ENCODE data around the gene ABLIM1. TPM values are rescaled to one million over a fixed set of nuclear protein-coding genes. Genes with fewer than 3 reads are reported as not detected.

ABLIM1 gene
- total RNA-seq, 2 experiments from 2014 or later, result 14.8 to 54.9 TPM

DNA sequence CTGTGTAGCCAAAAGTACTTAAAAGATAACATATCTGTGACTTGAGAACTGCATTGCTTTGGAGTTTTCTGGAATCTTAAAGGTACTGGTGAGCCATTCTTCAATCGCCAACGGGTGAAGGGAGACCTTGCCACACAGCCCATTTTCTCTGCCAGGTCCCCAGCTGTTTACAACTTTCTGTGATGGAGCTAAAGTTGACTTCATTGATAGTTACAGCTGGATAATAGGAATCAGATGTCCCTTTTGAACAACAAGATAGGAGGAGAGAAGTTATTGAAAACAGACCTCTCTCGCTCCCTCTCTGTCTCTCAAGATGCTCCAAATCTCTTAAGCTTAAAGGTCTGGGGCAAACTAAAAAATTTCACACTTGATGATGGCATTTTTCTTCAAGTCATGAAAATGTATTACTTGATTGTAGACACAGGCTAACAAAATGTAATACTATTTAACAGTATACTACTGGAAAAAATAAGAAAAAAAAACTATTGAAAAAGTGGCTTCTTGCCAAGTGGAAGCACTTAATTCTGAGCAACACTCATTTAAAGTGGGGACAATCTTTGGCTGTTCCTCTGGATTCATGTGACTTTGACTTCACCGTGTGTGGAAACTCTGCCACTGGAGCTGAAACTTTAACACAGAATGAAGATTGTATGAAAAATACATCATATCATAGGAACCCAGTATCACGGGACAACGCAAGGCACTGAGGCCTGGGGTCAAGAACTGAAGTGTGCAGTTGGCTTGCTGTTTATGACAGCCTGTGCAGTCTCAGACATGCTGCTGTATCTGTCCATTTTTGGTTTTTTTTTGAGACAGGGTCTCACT, 175.4 kb downstream of the ABLIM1 start:
- Mint-ChIP-seq H3K27me3 (no peaks in the 10 kb centered on the region), H3K36me3 (peaks cover 37% of the 10 kb centered on the region), H3K4me1 (peaks cover 8% of the 10 kb centered on the region), H3K27ac (no peak overlapping the region), H3K4me3 (no peak overlapping the region), H3K9me3 (ENCODE audit: low read depth) (no peaks in the 10 kb centered on the region)
- no peak for DNase-seq
- CTCF ChIA-PET, result interaction anchor here (1.6 to 2.1 kb wide), 3 partner anchors 11 to 178 kb away, joined by 3 to 8 read pairs (median 5); no protein-coding TSS in a partner anchor
- no peak for ATAC-seq

DNA sequence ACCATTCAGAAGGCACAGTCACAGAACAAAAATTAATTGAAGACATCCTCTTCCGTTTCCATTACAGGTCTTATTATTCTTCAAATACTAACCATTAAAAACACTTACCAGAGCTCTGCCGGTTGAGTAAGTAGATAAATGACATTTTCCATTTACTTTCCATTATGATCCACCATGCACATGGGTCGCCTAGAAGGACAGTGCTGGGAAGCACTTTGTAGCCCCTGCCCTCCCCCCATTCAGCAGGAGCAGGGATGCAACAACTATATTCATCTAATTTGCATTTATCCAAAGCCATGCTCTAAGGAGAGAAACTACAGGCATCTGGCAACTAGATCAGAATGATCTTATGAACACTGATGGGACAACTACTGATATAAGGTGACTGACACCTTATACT, 177.0 kb downstream of the ABLIM1 start:
- no peak overlapping the region for H3K27ac Mint-ChIP-seq
- H3K36me3 Mint-ChIP-seq, result peaks cover 25% of the 10 kb centered on the region
- H3K9me3 Mint-ChIP-seq (ENCODE audit: low read depth), result no peaks in the 10 kb centered on the region
- no peak overlapping the region for H3K4me3 Mint-ChIP-seq
- H3K27me3 Mint-ChIP-seq, result no peaks in the 10 kb centered on the region
- CTCF ChIA-PET, result interaction anchor here (1.6 to 2.1 kb wide), 2 partner anchors 10 to 43 kb away, joined by 3 to 8 read pairs; no protein-coding TSS in a partner anchor
- DNase-seq (no peak), ATAC-seq (no peak)
- peaks cover 2% of the 10 kb centered on the region for H3K4me1 Mint-ChIP-seq

DNA sequence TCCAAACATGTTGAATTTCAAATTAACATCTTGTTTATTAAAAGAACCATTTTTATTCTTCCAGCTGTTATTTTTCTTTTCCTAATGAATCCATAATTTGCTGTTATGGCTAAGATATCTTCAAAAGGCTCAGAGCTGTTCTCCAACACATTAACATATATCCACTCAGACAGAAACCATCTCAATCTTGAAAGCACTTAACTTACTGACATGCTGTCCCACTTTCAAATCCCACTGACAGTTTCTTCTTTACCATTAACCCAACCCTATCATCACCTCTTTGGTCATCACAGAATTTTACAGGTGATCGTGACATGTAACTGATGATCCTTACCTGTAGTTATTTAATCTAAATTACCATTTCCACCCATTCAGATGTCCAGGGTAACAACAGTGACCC, 178.2 kb downstream of the ABLIM1 start:
- Mint-ChIP-seq H3K9me3 (ENCODE audit: low read depth) (no peaks in the 10 kb centered on the region), H3K4me3 (no peak overlapping the region), H3K4me1 (peaks cover 2% of the 10 kb centered on the region), H3K27ac (no peak overlapping the region), H3K36me3 (peaks cover 13% of the 10 kb centered on the region), H3K27me3 (no peaks in the 10 kb centered on the region)
- CTCF ChIA-PET, result interaction anchor here (1.2 kb wide), 1 partner anchor 8 kb away, joined by 4 read pairs; no protein-coding TSS in a partner anchor
- DNase-seq (no peak), ATAC-seq (no peak)

DNA sequence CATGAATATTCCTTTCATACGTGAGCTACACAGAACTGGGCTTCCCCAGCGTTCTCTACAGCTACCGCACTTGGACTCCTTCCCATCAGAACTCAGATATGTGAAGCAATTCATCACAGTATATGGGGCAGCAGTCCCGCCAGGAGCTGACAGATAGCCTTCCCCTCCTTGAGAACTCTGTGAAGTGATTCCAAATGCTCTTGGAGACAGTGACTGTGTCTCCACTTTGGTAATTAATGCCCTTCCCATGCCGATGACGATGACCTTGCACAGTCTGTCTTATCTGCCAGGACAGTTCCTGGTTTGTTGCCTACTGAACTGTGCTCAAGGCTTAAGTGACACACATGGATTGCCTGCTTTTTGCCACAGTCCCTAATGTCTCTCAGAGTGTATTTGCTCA, 178.8 kb downstream of the ABLIM1 start:
- Mint-ChIP-seq H3K27ac (no peak overlapping the region), H3K9me3 (ENCODE audit: low read depth) (no peaks in the 10 kb centered on the region), H3K36me3 (peaks cover 10% of the 10 kb centered on the region), H3K4me1 (peaks cover 2% of the 10 kb centered on the region), H3K27me3 (no peaks in the 10 kb centered on the region), H3K4me3 (no peak overlapping the region)
- CTCF ChIA-PET, result interaction anchor here (1.2 kb wide), 1 partner anchor 8 kb away, joined by 4 read pairs; no protein-coding TSS in a partner anchor
- no peak for ATAC-seq
- no peak for DNase-seq

DNA sequence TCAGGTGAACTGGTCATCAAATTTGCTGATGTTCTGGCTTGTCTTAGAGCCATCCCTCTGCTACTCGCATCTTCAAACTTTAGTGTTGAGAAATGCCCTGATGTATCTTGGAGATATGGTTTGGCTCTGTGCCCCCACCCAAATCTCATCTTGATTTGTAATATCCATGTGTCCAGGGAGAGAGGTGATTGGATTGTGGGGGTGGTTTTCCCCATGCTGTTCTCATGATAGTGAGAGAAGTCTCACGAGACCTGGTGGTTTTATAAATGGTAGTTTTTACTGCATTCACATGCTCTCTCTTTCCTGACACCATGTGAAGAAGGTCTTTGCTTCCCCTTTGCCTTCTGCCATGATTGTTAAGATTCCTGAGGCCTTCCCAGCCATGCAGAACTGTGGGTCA, 179.8 kb downstream of the ABLIM1 start:
- CTCF ChIA-PET, result interaction anchor here (1.4 kb wide), 1 partner anchor 72 kb away, joined by 3 read pairs; no protein-coding TSS in a partner anchor
- H3K27me3 Mint-ChIP-seq, result no peaks in the 10 kb centered on the region
- no peak overlapping the region for H3K4me3 Mint-ChIP-seq
- H3K4me1 Mint-ChIP-seq, result peaks cover 2% of the 10 kb centered on the region
- ATAC-seq (no peak), DNase-seq (no peak)
- H3K36me3 Mint-ChIP-seq, result peaks cover 5% of the 10 kb centered on the region
- H3K27ac Mint-ChIP-seq, result no peak overlapping the region
- no peaks in the 10 kb centered on the region for H3K9me3 Mint-ChIP-seq (ENCODE audit: low read depth)

DNA sequence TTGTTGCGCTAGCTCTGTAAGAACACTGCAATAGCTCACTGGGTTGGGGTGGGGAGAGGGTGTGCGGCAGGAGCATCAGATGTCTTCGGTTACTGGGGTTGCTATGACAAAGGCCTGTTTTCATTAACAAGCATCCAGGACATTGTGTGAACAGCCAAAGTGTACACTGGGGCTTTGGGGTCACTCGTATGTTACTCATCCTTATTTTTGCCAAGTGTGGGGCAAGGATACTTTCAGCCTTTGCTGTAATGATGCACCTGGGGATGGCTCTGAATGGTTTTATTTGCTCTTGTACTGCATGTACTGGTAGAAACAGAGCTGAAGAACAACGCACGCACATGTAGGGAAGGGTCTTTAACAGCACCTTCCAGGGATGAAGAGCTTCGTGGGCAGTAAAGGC, 180.8 kb downstream of the ABLIM1 start:
- H3K4me3 Mint-ChIP-seq, result no peak overlapping the region
- H3K27me3 Mint-ChIP-seq, result no peaks in the 10 kb centered on the region
- CTCF ChIA-PET, result interaction anchor here (1.4 kb wide), 1 partner anchor 73 kb away, joined by 3 read pairs; no protein-coding TSS in a partner anchor
- peaks cover 3% of the 10 kb centered on the region for H3K36me3 Mint-ChIP-seq
- no peaks in the 10 kb centered on the region for H3K9me3 Mint-ChIP-seq (ENCODE audit: low read depth)
- H3K4me1 Mint-ChIP-seq, result peaks cover 6% of the 10 kb centered on the region
- no peak for ATAC-seq
- no peak overlapping the region for H3K27ac Mint-ChIP-seq
- DNase-seq, result no peak

DNA sequence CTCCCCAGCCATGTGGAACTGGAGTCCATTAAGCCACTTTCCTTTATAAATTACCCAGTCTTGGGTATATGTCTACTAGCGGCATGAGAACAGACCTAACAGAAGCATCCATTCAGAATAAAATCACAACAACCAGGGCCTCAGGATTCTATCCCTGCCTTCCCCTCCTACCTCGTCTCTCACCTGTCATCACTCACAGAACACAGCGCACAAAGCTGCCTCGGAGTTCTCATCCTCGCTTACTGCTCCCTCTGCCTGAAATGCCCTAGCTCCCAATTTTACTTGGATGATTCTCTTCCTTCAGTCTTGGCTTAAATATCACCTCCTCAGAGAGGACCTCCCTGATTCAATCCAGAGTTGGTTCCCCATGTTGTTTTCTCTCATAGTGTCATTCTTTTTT, 183.1 kb downstream of the ABLIM1 start:
- DNase-seq, result no peak
- H3K4me1 Mint-ChIP-seq, result peaks cover 14% of the 10 kb centered on the region
- no peak for ATAC-seq
- no peaks in the 10 kb centered on the region for H3K9me3 Mint-ChIP-seq (ENCODE audit: low read depth)
- CTCF ChIA-PET, result interaction anchor here (1.2 to 1.6 kb wide), 2 partner anchors 12 to 171 kb away, joined by 5 to 6 read pairs; no protein-coding TSS in a partner anchor
- H3K4me3 Mint-ChIP-seq, result no peak overlapping the region
- no peaks in the 10 kb centered on the region for H3K27me3 Mint-ChIP-seq
- H3K27ac Mint-ChIP-seq, result no peak overlapping the region
- H3K36me3 Mint-ChIP-seq, result peaks cover 6% of the 10 kb centered on the region

DNA sequence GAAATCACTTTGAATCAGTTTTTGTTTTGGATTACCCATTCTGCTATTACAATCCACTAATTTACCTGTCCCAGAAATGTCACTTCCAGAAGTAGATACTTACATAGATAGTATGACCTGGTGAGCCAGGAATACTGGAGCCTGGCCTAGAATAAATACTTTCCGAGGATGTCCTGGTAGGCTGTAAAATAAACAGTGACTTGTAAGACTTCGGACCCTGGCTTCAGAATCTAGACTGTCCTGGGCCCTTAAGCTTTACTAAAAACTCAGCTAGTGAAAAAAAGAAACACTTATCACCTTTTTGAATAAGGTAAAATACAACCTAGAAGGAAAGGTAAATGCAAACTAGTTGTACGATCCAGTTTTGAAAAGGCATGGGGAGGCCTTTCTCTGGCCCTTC, 184.3 kb downstream of the ABLIM1 start:
- no peak overlapping the region for H3K27ac Mint-ChIP-seq
- CTCF ChIA-PET, result interaction anchor here (0.9 to 4.8 kb wide), 5 partner anchors 12 to 170 kb away, joined by 3 to 40 read pairs (median 3); no protein-coding TSS in a partner anchor
- no peaks in the 10 kb centered on the region for H3K9me3 Mint-ChIP-seq (ENCODE audit: low read depth)
- DNase-seq, result no peak
- H3K4me3 Mint-ChIP-seq, result no peak overlapping the region
- H3K36me3 Mint-ChIP-seq, result peaks cover 2% of the 10 kb centered on the region
- H3K27me3 Mint-ChIP-seq, result no peaks in the 10 kb centered on the region
- H3K4me1 Mint-ChIP-seq, result peaks cover 14% of the 10 kb centered on the region
- no peak for ATAC-seq

DNA sequence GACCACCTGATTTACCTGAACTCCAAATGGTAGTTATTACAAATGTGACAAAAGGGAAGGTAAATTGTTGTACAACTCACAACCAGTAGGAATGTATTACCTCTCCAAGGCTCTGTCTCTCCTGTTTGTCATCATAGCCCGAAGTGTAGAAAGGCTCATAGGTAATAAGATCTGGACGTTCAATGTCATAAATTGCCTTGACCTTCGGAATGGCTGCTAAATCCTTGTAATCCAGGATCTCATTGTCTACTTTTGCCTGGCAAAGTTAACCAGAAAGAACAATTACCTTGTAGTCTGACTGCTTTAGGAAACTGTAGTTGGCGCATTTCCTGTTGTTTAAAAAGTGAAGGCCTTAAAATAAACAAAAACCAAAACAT, 185.2 kb downstream of the ABLIM1 start:
- Mint-ChIP-seq H3K27ac (no peak overlapping the region), H3K4me3 (no peak overlapping the region), H3K9me3 (ENCODE audit: low read depth) (no peaks in the 10 kb centered on the region), H3K27me3 (no peaks in the 10 kb centered on the region), H3K4me1 (peaks cover 14% of the 10 kb centered on the region), H3K36me3 (peaks cover 2% of the 10 kb centered on the region)
- CTCF ChIA-PET, result interaction anchor here (1.2 to 4.8 kb wide), 7 partner anchors 14 to 657 kb away, joined by 3 to 93 read pairs (median 10); no protein-coding TSS in a partner anchor
- DNase-seq (no peak), ATAC-seq (no peak)

DNA sequence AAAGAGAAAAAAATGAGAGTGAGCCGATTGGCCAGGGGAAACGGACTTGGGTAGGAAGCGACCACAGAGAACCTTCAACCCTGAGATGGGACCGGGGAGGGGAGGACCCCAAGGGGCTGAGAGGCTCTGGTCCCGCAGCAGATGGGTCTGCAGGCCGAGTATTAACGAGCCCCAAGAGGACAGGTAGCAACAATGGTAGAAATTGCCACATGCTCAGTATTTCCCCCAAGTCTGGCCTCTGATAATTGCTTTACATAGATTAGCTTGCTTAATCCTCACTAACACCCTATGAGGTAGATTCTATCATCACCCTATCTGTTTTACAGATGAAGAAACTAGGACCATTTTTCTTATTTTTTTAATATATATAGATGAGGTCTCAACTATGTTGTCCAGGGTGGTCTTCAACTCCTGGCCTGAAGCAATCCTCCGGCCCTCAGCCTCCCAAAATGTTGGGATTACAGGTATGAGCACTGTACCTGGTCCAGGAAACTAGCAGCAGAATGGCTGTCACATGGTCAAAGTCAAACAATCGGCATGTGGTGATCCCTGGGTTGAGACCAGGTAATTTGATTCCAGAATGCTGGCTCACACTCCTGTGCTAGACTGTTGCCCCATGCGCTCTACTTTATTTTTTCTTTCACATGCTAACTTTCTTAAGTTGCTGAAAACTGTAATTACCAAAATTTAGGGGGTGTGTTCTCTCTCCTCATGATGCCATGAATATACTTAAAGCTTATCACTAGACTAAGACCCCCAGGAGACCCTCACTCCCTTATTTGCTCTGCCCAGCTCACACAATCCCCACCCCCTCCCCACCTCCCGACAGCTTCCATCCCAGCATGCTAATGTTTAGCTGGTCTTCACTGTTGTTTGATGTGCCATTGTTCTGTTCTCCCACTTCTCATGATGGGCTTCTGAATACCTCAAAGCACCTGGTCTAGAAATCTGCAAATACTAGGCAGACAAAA, 185.9 kb downstream of the ABLIM1 start:
- DNase-seq (no peak), ATAC-seq (no peak)
- Mint-ChIP-seq H3K27ac (no peak overlapping the region), H3K9me3 (ENCODE audit: low read depth) (no peaks in the 10 kb centered on the region), H3K36me3 (peaks cover 2% of the 10 kb centered on the region), H3K4me3 (no peak overlapping the region), H3K4me1 (peaks cover 14% of the 10 kb centered on the region), H3K27me3 (no peaks in the 10 kb centered on the region)
- CTCF ChIA-PET, result interaction anchor here (0.7 to 4.8 kb wide), 37 partner anchors 8 to 658 kb away, joined by 3 to 93 read pairs (median 5); partner anchors contain the start of gene FHIP2A

DNA sequence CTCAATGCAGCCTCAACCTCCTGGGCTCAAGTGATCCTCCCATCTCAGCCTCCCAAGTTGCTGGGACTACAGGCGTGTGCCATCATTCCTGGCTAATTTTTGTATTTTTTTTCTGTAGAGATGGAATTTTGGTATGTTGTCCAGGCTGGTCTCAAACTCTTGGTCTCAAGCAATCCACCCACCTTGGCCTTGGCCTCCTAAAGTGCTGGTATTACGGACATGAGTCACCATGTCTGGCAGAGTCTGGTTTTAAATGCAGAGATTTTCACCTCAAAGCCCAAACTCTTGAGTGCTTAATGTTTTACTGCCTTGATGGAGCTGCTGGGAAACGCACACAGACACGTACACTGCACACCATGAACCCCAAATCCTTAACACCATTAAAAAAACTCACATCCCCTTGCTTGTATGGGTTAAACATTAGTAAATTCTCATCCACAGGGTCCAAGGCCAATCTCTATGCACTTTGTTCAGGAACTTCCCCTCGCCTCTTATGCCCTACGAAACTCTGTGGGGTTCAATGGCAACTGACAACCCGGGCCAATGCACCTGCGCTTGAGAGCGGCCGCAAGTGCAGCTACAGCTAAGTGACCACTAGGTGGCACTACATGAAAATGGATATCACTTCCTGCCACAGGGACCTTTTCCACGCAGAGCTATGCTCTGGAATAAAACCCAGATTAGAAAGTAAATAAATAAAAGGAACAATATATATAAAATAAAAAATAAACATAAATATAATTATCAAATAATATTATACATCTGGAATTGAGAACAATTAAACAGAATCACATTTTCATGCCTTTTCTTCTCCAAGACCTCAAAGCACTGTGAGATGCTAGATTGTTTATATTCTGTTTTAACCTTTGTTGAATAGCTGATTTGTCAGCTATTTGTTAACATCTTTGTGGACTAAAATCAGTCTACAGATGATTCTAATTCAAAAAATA, 186.8 kb downstream of the ABLIM1 start:
- DNase-seq, result peak; percentile 76
- Mint-ChIP-seq H3K9me3 (ENCODE audit: low read depth) (no peaks in the 10 kb centered on the region), H3K27ac (peak overlapping the region; percentile 52), H3K4me1 (peaks cover 14% of the 10 kb centered on the region), H3K4me3 (no peak overlapping the region), H3K36me3 (peaks cover 2% of the 10 kb centered on the region), H3K27me3 (no peaks in the 10 kb centered on the region)
- ATAC-seq, result peak; percentile 89
- CTCF ChIA-PET, result interaction anchor here (0.7 to 4.8 kb wide), 37 partner anchors 9 to 659 kb away, joined by 3 to 93 read pairs (median 5); partner anchors contain the start of gene FHIP2A

DNA sequence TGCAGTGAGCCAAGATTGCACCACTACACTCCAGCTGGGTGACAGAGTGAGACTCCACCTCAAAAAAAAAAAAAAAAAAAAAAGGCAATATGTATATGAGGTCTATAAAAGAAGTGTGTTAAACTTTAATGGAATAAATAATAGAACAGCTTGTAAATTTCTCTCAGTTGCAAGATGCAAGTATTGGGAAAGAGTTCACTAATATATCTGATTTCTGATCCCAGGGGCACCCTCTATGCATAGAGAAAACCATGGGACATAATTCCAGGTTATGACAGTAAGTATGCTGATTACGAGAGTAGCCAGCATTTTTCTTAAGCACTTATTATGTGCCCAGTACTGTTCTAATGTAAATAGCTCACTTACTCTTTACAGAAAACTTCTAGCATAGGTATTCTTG, 187.7 kb downstream of the ABLIM1 start:
- CTCF ChIA-PET, result interaction anchor here (0.5 to 4.8 kb wide), 15 partner anchors 12 to 470 kb away, joined by 3 to 93 read pairs (median 9); no protein-coding TSS in a partner anchor
- no peaks in the 10 kb centered on the region for H3K9me3 Mint-ChIP-seq (ENCODE audit: low read depth)
- no peaks in the 10 kb centered on the region for H3K27me3 Mint-ChIP-seq
- ATAC-seq, result no peak
- peaks cover 5% of the 10 kb centered on the region for H3K36me3 Mint-ChIP-seq
- DNase-seq, result no peak
- peaks cover 14% of the 10 kb centered on the region for H3K4me1 Mint-ChIP-seq
- no peak overlapping the region for H3K4me3 Mint-ChIP-seq
- no peak overlapping the region for H3K27ac Mint-ChIP-seq

All from activated CD8-positive, alpha-beta memory T cell treated with anti-CD3 and anti-CD28 coated beads, Interleukin-2, amount 10 ng/mL, durations not matched to agents 7 days and 5 days (primary cell).